GM12891 (cell line): Measurements from ENCODE around the gene PSMB9.

Source experiments
- POLR2A ChIP-seq: IDR thresholded peaks from 2 replicates; pipeline ENCODE4 v1.6.1; 2011; ENCODE audit warnings: low read depth, low read length, control low read depth
- SPI1 ChIP-seq: IDR thresholded peaks from 2 replicates; pipeline ENCODE4 v1.6.1; 2011; ENCODE audit warnings: low read depth, low read length, control low read depth

DNA sequence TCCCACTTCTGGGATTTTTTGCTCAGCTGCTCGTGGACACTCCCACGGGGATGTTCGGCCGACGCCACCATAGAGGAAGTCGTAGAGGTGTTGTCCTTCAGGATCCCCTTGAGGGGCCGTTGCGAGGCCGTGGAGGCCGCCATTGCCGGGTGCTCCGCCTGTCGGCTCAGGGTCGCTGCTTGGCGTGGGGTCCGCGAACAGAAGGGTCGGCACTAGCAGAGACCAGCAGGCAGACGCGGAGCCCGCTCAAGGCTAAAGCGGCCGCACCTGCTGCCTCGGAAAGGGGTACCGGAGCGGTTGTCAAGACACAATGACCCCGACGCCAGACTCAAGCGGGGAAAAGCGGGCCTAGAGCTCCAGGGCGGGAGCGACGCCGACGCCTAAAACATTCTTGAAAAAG, 25.7 kb downstream of the PSMB9 start:
- no peak for TF ChIP-seq POLR2A
- TF ChIP-seq SPI1, result no peak
